ENCODE data around the gene ABCB9. TPM values are rescaled to one million over a fixed set of nuclear protein-coding genes. Genes with fewer than 3 reads are reported as not detected.
"Not testable (repeated sequence)": the region's sequence is repeated elsewhere in the genome, so short reads cannot be mapped to it uniquely, and the experiment has no call there.

The ABCB9 gene
- total RNA-seq, 1 experiment from 2014 or later, result 4.8 TPM

DNA sequence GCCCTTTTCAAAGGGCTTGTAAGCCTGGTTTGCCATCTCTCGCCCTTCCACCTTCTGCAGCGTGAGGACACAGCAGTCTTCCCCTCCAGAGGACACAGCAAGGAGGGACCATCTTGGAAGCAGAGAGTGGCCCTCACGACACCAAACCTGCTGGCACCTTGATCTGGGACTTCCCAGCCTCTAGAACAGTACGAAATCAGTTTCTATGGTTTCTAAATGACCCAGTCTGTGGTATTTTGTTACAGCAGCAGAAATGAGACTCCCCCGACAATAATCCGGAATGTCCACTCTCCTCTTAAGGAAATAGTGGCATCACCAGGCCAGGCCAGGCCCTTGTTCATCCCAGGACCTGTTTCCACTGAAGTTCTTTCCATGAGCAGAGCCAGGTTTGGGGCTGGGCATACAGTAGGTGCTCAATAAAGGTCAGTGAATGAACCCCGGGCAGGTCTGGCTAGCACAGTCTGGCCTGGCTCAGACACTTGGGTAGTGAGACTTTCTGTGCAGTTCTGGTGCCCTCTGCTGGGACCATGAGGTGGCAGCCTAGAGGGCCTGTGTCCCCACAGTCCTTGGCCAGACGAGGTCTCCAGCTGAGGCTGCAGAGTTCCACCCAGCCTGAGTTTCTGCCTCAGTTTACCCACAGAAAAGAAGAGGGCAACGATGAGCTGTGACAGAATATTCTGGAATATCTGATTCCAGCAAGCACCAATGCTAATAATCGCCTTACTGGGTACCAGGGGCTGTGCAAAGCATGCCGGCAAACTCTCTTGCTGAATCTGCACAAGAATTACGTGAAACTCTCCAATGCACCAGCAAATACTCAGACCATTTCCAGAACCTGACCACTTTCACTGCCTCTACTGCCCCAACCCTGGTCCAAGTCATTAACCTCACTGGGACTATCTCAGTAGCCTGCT, 14.0 kb downstream of the ABCB9 start:
- in situ Hi-C loops (cut with HindIII; ENCODE audit: low pct_unique_long_range_greater_than_20kb, low sequenced_read_pairs), result no loop called here

DNA sequence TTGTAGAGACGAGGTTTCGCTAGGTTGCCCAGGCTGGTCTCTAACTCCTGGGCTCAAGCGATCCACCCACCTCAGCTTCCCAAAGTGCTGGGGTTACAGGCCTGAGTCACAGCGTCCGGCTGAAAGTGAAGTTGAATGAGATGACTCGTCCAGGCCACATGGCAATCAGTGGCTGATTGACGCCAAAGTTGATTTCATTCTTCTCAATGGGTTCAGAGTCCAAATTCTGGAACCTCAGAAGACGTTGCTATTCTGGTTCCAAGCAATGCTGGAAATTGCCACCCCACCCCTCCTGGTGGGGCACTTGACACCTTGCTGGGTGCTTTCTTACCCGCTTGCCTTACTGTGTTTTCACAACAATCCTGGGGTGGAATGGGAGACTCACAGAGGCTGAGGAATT, 14.9 kb downstream of the ABCB9 start:
- in situ Hi-C loops (cut with HindIII; ENCODE audit: low pct_unique_long_range_greater_than_20kb, low sequenced_read_pairs), result no loop called here
- peak; percentile 55 for DNase-seq (ENCODE audit: low read depth)

More for the DNA sequence above, 14.0 kb downstream of the ABCB9 start:
- DNase-seq (ENCODE audit: low read depth), result peak; percentile 49

DNA sequence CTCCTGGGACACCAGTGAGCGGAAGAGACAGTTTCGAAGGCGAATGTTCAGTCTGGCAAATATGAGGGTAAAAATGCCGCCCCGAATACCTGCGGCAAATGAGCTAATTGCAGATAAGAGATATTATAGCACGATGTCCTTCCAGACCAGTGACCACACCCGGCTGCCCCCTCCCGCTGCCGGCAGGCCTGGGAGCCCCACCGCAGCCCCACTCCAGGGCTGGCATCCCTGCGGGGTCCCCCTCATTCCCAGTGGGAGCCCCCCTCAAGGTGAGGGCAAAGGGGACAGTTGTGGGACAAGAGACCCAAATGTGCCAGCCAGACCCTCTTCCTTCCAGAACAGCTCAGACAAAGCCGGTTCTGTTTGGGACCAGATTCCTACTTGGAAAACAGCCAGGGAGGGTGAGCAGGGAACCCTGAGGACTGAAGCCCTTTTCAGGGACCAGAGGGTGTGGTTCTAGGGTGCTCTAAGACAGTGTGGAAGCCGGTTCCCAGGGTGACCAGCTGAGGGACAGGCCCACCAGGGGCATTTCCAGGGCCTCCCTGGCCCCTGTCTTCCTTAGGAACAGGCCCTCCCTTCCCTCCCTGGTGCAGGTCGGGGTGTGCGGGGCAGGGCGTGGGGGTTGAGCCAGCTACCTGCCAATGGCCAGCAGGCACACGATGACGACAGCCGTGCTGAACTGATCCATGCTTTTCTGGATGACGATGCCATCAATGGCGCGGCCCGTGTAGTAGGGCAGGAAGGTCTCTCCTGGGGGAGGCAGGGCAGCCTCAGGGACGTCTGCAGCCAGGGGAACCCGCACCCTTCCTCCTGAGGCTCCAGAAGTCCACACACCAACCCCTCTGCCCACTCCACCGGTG, 16.2 kb downstream of the ABCB9 start:
- no peak for DNase-seq (ENCODE audit: low read depth)
- in situ Hi-C loops (cut with HindIII; ENCODE audit: low pct_unique_long_range_greater_than_20kb, low sequenced_read_pairs), result no loop called here

DNA sequence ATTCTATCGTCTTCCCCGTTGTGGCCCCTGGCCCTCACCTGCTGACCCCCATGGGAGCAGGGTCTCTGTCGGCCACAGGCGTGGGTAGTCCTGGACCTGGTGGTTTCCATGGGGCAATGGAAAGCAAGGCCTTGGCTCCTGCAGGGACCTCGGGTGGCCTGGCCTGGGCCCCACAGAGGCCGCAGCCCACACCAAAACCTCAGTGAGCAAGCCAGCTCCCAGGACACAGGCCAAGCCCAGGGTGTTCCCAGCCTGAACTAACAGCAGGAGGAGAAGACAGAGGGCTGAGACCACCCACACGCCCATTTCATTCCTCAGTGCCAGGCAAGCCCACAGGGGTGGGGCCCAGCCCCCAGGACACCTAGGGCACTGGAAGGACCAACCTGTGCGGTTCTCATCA, 16.9 kb downstream of the ABCB9 start:
- no peak for DNase-seq (ENCODE audit: low read depth)
- in situ Hi-C loops (cut with HindIII; ENCODE audit: low pct_unique_long_range_greater_than_20kb, low sequenced_read_pairs), result no loop called here

DNA sequence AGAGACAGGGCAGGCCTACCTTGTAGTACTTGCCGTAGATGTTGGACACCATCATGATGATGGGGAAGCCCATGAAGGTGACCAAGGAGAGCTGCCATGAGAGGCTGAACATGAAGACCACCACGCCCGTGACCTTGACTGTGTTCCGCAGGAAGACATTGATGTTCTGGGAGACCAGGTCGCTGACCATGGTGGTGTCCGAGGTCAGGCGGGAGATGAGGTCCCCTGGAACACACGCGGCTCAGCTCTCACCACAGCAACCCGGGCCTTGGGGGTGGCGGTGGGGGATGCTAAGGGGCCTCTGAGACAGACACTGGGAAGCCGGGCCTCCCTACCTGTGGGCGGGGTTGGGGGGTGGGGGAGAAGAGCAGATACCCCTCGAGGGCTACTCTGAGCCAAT, 17.7 kb downstream of the ABCB9 start:
- in situ Hi-C loops (cut with HindIII; ENCODE audit: low pct_unique_long_range_greater_than_20kb, low sequenced_read_pairs), result no loop called here

DNA sequence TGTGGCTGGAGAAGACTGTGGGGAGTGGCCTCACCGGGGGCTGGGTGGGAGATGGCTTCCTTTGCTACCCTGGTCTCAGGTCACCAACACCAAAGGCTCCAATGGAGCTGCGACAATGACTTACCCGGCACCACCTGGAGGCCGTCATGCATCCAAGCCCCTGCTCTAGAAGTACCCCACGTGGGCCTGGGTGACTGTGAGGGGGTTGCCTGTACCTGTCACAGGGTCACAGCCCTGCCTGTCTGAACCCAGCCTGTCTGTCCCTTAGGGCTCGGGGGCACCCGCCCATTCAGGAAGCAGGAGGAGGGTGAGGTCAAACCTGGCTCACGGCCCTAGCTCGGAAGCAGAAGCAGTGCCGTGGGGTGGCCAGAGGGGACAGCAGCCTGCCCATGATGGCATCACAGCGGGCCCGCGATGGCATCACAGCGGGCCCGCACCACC, 18.9 kb downstream of the ABCB9 start:
- no peak for DNase-seq (ENCODE audit: low read depth)
- in situ Hi-C loops (cut with HindIII; ENCODE audit: low pct_unique_long_range_greater_than_20kb, low sequenced_read_pairs), result no loop called here

More for the DNA sequence above, 17.7 kb downstream of the ABCB9 start:
- no peak for DNase-seq (ENCODE audit: low read depth)

DNA sequence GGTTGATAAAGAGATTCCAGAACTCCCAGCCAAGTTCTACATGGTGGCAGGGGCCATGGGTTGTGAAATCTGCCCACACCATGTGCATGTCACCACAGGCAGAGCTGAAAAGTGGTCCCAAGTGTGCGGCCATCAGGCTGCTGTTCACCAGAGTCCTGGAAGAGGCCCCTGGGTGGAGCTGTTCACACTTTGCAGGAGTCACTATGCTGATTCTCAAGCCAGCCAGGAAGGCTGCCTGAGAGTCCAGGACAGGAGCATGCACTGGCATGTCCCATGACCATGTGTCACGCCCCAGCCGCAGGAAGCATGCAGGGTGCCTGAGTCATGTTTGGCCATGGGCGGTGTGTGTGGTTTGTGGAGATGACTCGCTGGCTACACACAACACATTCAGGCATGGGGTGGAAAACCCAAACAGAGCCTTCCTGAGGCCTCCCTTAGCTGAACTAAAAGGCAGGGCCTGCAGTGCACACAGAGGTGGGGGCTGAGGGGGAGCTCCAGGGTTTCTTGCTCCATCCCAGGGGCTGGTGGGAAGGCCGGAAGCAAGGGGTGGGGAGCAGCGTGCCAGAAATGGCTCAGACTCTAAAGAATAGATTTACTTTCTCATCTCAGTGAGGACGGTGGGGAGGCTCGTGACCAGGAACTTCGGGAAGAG, 19.4 kb downstream of the ABCB9 start:
- peak; percentile 96 for DNase-seq (ENCODE audit: low read depth)
- in situ Hi-C loops (cut with HindIII; ENCODE audit: low pct_unique_long_range_greater_than_20kb, low sequenced_read_pairs), result no loop called here

DNA sequence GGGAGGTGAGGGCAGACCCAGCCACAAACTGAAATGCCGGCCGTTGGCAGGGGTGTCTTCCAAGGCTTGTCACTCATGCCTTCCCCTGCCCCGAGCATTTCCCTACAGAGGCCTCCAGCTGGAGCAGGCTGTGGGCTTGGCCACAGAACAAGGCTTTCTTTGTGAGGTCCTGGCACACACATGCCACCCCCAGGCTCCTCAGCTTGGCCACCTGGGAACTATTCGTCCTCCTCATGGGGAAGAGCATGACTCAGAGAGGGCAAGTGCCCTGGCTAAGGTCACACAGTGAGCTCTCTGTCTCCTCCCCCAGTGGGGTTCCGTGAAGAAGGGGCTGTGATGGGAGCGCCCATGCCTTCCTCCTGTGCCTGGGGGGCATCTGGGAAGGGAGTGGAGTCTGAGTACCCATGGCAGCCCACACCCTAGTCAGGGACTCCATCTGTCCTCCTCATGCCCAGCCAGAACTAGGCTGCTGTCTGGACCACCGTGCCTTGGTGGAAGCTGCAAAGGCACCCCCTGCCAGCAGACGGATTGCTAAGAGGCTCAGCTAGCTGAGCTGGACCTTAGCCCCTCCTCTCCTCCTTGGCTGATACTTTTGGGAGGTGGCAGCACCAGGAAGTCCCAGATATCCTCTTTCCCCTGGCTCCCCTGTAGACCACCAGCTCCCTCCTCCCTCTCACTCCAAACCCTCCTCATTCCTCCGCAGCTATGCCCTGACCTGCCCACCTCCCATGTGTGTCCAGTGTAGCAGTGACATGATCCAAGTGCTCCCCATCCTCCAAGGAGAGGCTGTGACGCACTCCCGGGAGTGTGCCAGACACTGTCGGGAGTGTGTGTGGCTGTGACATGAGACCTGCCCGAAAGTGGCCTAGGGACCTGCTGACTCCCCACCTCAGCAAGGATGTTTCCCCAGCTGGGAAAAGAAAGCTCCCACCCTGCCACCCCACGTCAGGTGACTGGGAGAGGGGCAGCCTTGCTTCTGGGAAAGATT, 21.4 kb downstream of the ABCB9 start:
- peak; percentile 74 for DNase-seq (ENCODE audit: low read depth)
- in situ Hi-C loops (cut with HindIII; ENCODE audit: low pct_unique_long_range_greater_than_20kb, low sequenced_read_pairs), result no loop called here

DNA sequence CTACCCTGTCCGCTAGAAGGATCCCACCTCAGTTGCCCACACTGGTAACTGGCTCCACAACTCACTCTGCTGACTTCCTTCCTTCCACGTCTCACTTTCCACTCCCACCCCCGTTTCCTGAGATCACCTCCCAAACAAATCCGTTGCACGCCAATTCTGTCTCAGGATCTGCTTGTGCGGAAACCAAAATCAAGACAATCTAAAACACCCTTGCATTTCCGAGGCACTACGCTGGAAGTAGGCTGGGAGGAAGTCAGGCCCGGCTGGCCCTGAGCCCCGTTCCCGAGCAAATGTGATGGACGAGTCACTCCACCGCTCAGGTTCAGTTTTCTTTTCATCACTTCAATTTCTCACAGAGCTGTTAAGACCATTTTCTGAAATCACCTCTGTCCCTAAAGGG, 23.1 kb downstream of the ABCB9 start:
- in situ Hi-C loops (cut with HindIII; ENCODE audit: low pct_unique_long_range_greater_than_20kb, low sequenced_read_pairs), result no loop called here
- no peak for DNase-seq (ENCODE audit: low read depth)

DNA sequence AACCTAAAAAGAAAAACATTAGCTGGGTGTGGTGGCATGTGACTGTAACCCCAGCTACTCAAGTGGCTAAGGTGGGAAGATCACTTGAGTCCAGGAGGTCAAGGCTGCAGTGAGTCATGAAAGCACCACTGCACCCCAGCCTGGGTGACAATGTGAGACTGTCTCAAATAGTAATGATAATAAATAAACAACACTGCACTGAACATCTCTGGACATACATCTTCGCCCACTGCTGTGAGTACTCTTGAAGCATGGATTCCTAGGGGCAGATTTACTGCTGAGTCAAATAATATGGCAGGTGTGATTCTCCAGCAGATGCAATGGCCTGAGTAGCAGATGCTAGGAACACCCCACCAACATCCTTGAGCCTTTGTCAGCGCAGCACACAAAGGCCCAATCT, 23.6 kb downstream of the ABCB9 start:
- peak; percentile 77 for DNase-seq (ENCODE audit: low read depth)
- in situ Hi-C loops (cut with HindIII; ENCODE audit: low pct_unique_long_range_greater_than_20kb, low sequenced_read_pairs), result no loop called here

DNA sequence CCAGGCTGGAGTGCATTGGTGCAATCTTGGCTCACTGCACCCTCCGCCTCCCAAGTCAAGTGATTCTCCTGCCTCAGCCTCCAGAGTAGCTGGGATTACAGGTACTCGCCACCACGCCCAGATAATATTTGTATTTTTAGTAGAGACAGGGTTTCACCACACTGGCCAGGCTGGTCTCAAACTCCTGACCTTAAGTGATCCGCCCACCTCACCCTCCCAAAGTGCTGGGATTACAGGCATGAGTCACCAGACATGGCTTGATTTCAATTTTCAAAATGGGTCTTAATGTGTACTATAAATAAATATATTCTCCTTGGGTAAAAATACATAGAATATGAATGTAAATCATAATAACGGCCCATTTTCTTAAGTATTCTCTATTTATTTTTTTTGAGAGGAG, 24.9 kb downstream of the ABCB9 start:
- in situ Hi-C loops (cut with HindIII; ENCODE audit: low pct_unique_long_range_greater_than_20kb, low sequenced_read_pairs); DNase-seq (ENCODE audit: low read depth): not testable (repeated sequence)

DNA sequence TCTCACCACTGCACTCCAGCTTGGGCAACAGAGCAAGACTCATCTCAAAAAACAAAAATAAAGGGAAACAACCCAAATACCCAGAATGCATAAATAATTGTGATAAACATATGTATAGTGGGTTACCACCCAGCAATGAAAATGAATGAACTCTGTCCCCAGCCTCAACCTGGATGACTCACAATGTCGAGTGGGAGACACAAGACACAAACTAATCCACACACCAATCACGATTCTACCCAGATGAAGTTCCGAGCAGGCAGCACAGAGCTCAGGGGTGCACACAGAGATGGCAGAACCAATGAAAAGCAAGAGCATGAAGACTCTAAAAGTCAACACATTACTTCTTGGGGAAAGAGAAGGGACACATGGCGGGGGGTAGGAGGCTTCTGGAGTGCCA, 27.1 kb downstream of the ABCB9 start:
- no peak for DNase-seq (ENCODE audit: low read depth)
- in situ Hi-C loops (cut with HindIII; ENCODE audit: low pct_unique_long_range_greater_than_20kb, low sequenced_read_pairs), result no loop called here

DNA sequence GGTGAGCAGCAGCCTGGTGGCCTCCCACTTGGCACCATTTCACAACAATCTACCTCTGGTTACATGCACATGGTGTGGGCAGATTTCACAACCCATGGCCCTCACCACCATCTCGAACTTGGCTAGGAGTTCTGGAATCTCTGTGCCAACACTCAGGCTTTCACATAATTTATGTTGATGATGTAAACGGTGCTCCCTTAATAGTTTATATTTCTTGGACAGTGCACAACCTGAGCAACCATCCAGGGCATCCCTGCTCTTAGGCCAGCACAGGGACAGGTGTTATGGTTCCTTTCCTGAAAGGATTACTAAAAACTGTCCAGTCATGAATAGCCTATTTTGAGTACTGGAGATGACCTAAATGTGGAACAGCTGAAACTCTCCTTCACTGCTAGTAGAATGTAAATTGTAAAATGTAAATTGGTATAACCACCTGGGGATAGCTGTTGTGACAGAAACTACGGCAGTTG, 28.6 kb downstream of the ABCB9 start:
- no peak for DNase-seq (ENCODE audit: low read depth)
- in situ Hi-C loops (cut with HindIII; ENCODE audit: low pct_unique_long_range_greater_than_20kb, low sequenced_read_pairs), result no loop called here

DNA sequence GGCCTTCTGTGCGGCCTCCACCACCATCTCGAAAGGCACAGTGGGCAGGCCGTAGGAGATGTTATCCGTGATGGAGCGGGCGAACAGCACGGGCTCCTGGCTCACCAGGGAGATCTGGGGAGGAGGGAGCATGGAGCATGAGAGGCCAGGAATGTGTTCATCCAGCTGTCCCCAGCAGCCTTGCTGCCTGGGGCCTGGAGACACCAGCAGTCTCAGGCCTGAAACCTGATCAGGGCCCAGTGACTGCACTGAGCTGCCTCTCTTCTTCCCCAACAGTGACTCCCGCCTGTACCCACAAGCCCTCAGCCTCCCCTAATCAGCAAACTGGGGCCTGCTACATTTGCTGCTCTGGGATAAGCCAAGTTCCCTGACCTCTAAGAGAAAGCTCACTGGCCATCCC, 30.9 kb downstream of the ABCB9 start:
- in situ Hi-C loops (cut with HindIII; ENCODE audit: low pct_unique_long_range_greater_than_20kb, low sequenced_read_pairs), result no loop called here

DNA sequence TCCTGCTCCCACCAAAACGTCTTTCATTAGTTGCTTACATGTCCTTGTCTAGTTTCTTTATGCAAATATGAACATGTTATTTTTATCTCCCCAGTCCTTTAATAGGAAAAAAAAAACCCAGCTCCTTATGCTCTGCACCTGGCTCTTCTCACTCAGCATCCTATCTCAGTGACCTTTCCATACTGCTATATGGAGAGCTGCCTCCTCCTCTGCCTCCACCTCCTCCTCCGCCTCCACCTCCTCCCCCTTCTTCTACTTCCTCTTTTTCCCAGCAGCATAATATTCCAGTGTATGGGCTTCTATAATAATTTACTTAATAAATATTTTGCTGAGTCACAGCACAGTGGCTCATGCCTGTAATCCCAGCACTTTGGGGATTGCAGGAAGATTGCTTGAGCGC, 31.5 kb downstream of the ABCB9 start:
- no peak for DNase-seq (ENCODE audit: low read depth)
- in situ Hi-C loops (cut with HindIII; ENCODE audit: low pct_unique_long_range_greater_than_20kb, low sequenced_read_pairs), result no loop called here

More for the DNA sequence above, 30.9 kb downstream of the ABCB9 start:
- DNase-seq (ENCODE audit: low read depth), result no peak

DNA sequence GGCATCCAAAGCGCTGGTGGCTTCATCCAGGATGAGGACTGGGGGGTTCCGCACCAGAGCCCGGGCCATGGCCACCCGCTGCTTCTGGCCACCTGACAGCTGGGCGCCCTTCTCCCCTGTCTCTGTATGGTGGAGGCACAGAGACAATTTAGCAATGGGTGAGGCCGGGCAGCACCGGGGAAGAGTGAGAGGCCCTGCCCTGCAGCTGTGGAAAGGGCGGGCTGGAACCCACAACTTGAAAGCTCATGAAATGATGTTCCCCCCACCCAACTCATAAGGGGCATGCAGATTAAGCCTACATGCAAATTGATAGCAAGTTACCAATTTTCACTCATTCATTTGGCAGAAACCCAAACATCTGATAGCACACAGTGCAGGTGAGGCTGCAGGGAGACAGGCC, 34.1 kb downstream of the ABCB9 start:
- in situ Hi-C loops (cut with HindIII; ENCODE audit: low pct_unique_long_range_greater_than_20kb, low sequenced_read_pairs), result no loop called here
- no peak for DNase-seq (ENCODE audit: low read depth)

DNA sequence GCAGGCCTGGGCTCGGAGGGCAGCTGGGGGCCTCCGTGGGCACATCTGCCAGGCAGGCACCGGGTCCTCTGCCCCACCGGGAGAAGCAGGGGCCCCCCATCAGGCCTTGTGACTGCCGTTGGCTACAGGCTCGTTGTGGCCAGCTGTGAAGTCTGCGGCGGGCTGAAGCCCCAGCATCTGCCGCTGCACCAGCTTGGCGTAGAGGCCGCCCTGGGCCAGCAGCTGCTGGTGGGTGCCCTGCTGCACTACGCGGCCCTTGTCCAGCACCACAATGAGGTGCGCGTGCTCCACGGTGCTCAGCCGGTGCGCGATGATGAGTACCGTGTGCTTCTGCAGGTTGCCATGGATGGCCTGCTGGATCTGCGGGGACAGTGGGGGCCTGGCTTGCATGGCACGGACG, 36.5 kb downstream of the ABCB9 start:
- in situ Hi-C loops (cut with HindIII; ENCODE audit: low pct_unique_long_range_greater_than_20kb, low sequenced_read_pairs), result no loop called here
- no peak for DNase-seq (ENCODE audit: low read depth)
